ENCODE data around the gene MOBP.

MOBP gene

DNA sequence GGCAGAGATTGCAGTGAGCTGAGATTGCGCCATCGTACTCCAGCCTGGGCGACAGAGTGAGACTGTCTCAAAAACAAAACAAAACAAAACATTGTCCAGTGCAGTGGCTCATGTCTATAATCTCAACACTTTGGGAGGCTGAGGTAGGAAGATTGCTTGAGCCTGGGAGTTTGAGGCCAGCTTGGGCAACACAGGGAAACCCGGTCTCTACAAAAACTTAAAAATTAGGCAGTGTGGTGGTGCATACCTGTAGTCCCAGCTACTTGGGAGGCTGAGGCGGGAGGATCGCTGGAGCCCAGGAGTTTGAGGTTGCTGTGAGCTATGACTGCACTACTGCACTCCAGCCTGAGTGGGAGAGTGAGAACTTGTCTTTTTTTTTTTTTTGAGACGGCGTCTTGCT, 27.2 kb upstream of the MOBP start:
- DNase-seq (ENCODE audit: extremely low read depth, low read depth), result no peak
- H3K4me3 ChIP-seq (replicated peaks; ENCODE audit: low read depth, low read length), result no peak overlapping the region
- no peak for TF ChIP-seq CTCF (IDR thresholded peaks at IDR 0.05; ENCODE audit: low read depth, low read length, missing control alignments)

DNA sequence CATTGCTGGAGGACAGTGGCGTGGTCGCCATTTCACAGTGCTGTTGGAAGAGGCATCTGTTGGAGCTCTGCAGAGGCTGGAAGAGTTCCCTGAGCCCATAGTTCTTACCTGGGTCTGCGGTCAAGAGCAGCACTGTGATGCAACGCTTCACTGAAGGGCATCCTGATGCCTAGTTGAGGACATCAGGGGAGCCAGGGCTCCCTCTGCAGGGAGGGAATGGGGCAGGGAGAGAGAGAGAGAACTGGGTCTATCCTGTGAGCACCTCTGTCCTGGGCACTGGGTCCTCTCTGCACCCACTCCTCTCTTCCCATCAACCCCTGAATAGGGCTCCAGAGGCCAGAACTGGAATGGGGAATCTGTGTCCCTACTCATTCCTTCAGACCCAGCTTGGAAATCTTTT, 23.9 kb upstream of the MOBP start:
- no peak for DNase-seq (ENCODE audit: extremely low read depth, low read depth)
- no peak for TF ChIP-seq CTCF (IDR thresholded peaks at IDR 0.05; ENCODE audit: low read depth, low read length, missing control alignments)
- H3K4me3 ChIP-seq (replicated peaks; ENCODE audit: low read depth, low read length), result no peak overlapping the region

DNA sequence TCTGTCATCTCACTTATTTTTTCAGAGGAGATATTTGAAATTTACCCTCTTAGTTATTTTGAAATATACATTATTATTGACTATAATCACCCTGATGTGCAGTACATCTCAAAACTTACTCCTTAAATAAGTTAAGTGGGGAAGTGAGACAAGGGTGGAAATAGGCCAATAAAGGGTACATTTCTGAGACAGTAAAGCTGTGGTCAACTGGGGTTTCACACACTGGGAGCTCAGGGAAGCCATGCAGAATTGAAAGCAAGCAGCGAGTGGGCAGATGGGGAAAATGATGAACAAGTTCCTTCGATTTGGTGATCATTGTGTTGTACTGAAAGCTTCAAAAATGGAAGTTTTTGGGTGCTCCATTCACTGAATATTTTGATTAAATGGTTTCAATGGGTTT, 21.6 kb upstream of the MOBP start:
- no peak for DNase-seq (ENCODE audit: extremely low read depth, low read depth)
- no peak for TF ChIP-seq CTCF (IDR thresholded peaks at IDR 0.05; ENCODE audit: low read depth, low read length, missing control alignments)
- no peak overlapping the region for H3K4me3 ChIP-seq (replicated peaks; ENCODE audit: low read depth, low read length)

GRCh38 chr3:39446444-39446843, 21.0 kb upstream of the MOBP start:
- H3K4me3 ChIP-seq (replicated peaks; ENCODE audit: low read depth, low read length), result no peak overlapping the region
- no peak for TF ChIP-seq CTCF (IDR thresholded peaks at IDR 0.05; ENCODE audit: low read depth, low read length, missing control alignments)
- no peak for DNase-seq (ENCODE audit: extremely low read depth, low read depth)

DNA sequence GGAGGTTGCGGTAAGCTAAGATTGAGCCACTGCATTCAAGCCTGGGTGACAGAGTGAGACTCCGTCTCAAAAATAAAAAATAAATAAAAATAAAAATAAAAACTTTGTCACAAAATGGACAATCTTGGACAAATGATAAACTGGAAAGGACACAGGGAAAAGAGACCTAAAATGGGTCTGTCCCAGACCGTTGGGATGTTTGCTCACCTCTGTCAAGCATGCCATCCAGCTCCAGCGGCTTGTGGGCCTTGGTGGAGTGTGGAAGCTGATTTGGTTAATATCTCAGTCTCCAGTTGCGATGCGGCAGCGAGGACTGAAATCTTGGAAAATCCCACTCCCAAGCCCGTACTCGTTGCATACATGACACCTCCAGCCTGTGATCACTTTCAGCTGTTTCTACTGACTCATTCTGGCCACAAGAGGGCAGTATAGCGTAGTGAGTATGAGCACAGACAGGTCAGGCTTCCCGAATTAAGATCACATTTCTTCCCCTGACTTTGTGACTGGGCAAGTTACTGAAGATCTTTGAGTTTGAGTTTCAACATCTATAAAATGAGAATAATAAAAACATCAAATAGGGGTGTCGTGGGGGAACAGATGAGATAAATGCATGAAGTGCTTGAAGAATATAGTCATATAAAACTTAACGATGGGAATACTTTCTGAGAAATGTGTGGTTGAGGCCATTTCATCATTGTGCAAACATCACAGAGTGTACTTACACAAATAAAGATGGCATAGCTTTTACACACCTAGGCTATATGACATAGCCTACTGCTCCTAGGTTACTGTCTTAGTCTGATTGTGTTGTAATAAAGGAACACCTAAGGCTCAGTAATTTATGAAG, 19.6 kb upstream of the MOBP start:
- DNase-seq (ENCODE audit: extremely low read depth, low read depth), result peak; percentile 78
- H3K4me3 ChIP-seq (replicated peaks; ENCODE audit: low read depth, low read length), result no peak overlapping the region
- peak; percentile 89 for TF ChIP-seq CTCF (IDR thresholded peaks at IDR 0.05; ENCODE audit: low read depth, low read length, missing control alignments)

- no peak overlapping the region for H3K4me3 ChIP-seq (replicated peaks; ENCODE audit: low read depth, low read length)
- DNase-seq (ENCODE audit: extremely low read depth, low read depth), result no peak
- no peak for TF ChIP-seq CTCF (IDR thresholded peaks at IDR 0.05; ENCODE audit: low read depth, low read length, missing control alignments)
Measured at GRCh38 chr3:39448506-39449233, 18.8 kb upstream of the MOBP start.

Measured in HFF-Myc (cell line).